ENCODE results near the gene CRYBG1.

GRCh38 chr6:106381223-106381622 lies 20.7 kb downstream of the CRYBG1 start:
- TF ChIP-seq CTCF (IDR thresholded peaks at IDR 0.05 in 2 of 3, conservative IDR thresholded peaks at IDR 0.05 in 1 of 3; ENCODE audit: control insufficient read depth in 2 of 3, extremely low read depth in 1 of 3, insufficient read depth in 1 of 3, low read depth in 3 of 3, low read length in 3 of 3) (no peak), POLR2AphosphoS5 (IDR thresholded peaks at IDR 0.05; ENCODE audit: low read length) (no peak), EZH2 (IDR thresholded peaks at IDR 0.05; ENCODE audit: borderline replicate concordance, control insufficient read depth, low read depth, low read length) (no peak), POLR2A (IDR thresholded peaks at IDR 0.05; ENCODE audit: low read depth, low read length) (no peak)
